ENCODE results near the gene PLCD3.

Gene PLCD3

DNA sequence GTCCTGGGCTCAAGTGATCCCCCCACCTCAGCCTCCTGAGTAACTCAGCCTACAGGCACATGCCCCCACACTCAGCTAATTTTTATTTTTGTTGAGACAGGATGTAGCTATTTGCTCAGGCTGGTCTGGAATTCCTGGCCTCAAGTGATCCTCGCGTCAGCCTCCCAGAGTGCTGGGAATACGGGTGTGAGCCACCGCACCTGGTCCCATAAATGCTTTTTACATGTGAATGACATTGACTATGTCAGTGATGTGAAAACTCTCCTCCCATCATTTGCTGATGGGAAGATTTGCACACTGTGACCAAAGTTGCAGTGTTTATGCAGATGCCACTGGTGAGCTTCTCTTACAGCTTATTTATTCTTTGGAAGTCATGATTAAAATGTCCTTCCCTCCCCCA, 15.0 kb downstream of the PLCD3 start:
- peak overlapping the region in 1 of 2 donors; percentile 29 for H3K27ac ChIP-seq
- TF ChIP-seq, protein P1, sequence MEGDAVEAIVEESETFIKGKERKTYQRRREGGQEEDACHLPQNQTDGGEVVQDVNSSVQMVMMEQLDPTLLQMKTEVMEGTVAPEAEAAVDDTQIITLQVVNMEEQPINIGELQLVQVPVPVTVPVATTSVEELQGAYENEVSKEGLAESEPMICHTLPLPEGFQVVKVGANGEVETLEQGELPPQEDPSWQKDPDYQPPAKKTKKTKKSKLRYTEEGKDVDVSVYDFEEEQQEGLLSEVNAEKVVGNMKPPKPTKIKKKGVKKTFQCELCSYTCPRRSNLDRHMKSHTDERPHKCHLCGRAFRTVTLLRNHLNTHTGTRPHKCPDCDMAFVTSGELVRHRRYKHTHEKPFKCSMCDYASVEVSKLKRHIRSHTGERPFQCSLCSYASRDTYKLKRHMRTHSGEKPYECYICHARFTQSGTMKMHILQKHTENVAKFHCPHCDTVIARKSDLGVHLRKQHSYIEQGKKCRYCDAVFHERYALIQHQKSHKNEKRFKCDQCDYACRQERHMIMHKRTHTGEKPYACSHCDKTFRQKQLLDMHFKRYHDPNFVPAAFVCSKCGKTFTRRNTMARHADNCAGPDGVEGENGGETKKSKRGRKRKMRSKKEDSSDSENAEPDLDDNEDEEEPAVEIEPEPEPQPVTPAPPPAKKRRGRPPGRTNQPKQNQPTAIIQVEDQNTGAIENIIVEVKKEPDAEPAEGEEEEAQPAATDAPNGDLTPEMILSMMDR (IDR thresholded peaks at IDR 0.05), result no peak
- H3K4me1 ChIP-seq, result peaks cover 0 to 28% (median 5%) of the 10 kb centered on the region in 4 donors
- no peak for DNase-seq
- intact Hi-C loops (cut with DNase I; ENCODE audit: low total_unique reads), result no loop called here
- no peak overlapping the region for H3K4me3 ChIP-seq
- H3K9me3 ChIP-seq, result no peaks in the 10 kb centered on the region
- H3K36me3 ChIP-seq, result peaks cover 40 to 88% (median 76%) of the 10 kb centered on the region in 3 donors
- H3K27me3 ChIP-seq, result no peaks in the 10 kb centered on the region

DNA sequence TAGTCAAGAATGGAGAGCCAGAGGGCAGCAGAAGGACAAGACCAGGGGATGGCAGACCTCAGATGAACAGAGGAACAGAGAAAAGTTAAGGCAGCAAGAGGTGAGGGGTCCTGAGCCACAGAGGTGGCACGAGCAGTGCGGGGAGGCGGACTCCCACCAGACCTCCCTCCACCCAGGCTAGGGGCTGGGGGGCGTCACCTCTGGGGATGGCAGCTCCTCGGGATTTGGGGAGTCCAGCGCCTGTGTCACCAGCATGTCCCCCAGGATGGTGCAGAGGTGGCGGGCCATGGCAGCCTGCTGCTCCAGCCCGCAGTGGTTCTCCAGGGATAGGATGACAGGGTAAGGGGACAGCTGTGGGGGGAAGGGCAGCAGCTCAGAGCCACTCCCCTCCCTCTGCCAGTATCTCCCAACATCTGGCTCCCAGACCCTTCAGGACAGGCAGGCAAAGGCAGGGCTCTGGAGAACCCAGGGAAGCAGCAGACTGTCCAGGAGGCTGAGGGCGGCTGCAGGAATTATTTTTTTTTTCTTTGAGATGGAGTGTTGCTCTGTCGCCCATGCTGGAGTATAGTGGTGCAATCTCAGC, 15.8 kb downstream of the PLCD3 start:
- H3K9me3 ChIP-seq, result no peaks in the 10 kb centered on the region
- TF ChIP-seq, protein P1 (IDR thresholded peaks at IDR 0.05), result no peak
- intact Hi-C loops (cut with DNase I; ENCODE audit: low total_unique reads), result no loop called here

DNA sequence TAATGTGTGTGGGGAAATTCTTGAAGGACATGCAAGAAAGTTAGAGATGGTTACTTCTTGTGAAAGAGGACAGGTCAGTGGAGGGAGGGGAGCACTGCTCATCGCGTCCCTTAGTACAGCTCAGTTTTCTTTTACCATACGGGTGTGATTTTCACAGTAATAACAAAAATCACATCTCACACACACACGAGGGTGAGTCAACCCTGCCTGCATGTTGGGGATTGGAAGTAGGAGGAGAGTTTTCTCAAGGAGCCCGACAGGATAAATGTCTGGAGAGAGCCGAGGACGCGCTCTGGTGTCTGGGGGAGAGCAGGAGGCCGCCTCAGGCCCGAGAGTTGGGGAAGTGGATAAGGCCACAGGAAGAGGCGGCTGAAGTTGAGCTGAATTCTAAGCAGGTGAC, 16.4 kb downstream of the PLCD3 start:
- no peaks in the 10 kb centered on the region for H3K9me3 ChIP-seq
- TF ChIP-seq, protein P1 (IDR thresholded peaks at IDR 0.05), result no peak
- no peak for DNase-seq
- H3K4me1 ChIP-seq, result peaks cover 3 to 30% (median 20%) of the 10 kb centered on the region in 4 donors
- peaks cover 42 to 90% (median 79%) of the 10 kb centered on the region in 3 donors for H3K36me3 ChIP-seq
- no peak overlapping the region for H3K4me3 ChIP-seq
- H3K27me3 ChIP-seq, result no peaks in the 10 kb centered on the region
- H3K27ac ChIP-seq, result peak overlapping the region in 1 of 2 donors; percentile 29
- intact Hi-C loops (cut with DNase I; ENCODE audit: low total_unique reads), result no loop called here

More for the DNA sequence above, 15.8 kb downstream of the PLCD3 start:
- peaks cover 0 to 28% (median 13%) of the 10 kb centered on the region in 4 donors for H3K4me1 ChIP-seq
- peak overlapping the region in 1 of 2 donors; percentile 29 for H3K27ac ChIP-seq
- no peak overlapping the region for H3K4me3 ChIP-seq
- no peak for DNase-seq
- no peaks in the 10 kb centered on the region for H3K27me3 ChIP-seq
- H3K36me3 ChIP-seq, result peaks cover 42 to 94% (median 79%) of the 10 kb centered on the region in 3 donors

DNA sequence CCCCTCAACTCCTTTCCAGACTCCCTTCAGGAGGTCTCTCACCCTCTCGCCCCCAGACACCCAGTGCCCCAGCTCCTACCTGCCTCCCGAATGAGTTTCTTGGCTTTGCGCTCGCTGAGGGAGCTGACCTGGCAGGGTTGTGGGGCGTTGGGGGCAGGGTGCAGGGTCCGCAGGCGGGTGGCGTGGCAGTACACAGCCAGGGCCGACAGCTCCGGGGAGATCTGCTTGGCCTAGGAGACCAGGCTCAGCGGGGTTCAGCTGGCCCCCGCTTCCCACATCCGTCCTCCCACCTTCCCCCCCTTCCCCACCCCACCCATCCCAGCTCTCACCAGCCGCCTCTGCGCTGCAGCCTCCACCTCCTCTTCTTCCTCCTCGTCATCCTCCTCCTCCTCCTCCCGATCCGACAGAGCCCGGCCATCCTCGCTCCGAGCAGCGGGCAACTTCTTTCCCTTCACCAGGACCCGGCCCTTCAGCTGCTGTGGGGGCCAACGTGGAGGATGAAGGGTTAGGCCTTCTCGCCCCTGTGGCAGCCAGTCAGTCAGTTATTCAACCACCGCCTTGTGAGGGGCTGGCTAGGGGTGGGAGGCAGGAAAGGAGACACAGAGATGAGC, 17.2 kb downstream of the PLCD3 start:
- H3K27ac ChIP-seq, result peak overlapping the region; percentile 87 to 91

DNA sequence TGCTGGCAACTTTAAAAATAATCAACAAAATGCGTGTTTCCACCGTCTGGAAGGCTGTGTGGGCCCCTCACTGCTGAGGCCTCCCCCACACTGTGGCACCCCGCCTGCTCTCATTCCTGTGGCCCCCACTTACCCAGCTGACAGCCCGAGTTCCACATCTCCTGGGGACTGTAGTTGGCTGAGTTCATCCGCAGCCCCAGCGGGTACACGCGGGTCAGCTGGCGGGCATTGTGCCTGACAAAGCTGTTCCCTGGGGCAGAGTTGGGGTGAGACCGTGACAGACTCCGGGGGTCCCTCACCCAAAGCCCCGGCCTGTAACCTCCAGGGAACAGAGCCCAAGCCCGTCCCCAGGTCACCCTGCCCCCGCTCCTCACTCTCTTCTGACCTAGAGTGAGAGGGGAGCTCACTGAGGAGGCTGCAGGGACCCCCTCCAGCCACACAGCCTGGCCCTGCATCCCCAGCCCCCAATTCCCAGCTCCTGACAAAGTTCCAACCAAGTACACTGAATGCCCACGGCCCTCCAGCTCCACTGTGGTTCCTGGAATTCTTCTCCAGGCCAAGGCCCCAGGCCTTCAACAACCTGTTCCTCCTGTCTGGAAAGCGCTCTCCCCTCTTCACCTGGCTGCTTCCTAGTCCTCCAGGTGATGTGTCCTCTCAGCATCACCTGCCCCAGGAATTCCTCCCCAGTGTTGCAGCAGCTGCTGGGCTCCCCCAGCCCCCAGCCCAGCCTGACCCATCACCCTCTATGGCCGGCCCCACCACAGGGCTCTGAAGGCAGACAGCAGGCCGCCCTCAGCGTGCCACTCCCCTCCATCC, 18.0 kb downstream of the PLCD3 start:
- intact Hi-C loops (cut with DNase I; ENCODE audit: low total_unique reads), result no loop called here
- TF ChIP-seq, protein P1 (IDR thresholded peaks at IDR 0.05), result no peak
- Histone ChIP-seq H3K27me3 (no peaks in the 10 kb centered on the region), H3K27ac (peak overlapping the region; percentile 87 to 91), H3K4me3 (no peak overlapping the region), H3K36me3 (peaks cover 32 to 75% (median 66%) of the 10 kb centered on the region in 3 donors), H3K9me3 (no peaks in the 10 kb centered on the region), H3K4me1 (peaks cover 4 to 45% (median 32%) of the 10 kb centered on the region in 4 donors)
- no peak for DNase-seq

More for the DNA sequence above, 17.2 kb downstream of the PLCD3 start:
- Histone ChIP-seq H3K9me3 (no peaks in the 10 kb centered on the region), H3K4me1 (peaks cover 4 to 37% (median 27%) of the 10 kb centered on the region in 4 donors), H3K27me3 (no peaks in the 10 kb centered on the region), H3K36me3 (peaks cover 40 to 83% (median 73%) of the 10 kb centered on the region in 3 donors), H3K4me3 (no peak overlapping the region)
- intact Hi-C loops (cut with DNase I; ENCODE audit: low total_unique reads), result no loop called here
- TF ChIP-seq, protein P1 (IDR thresholded peaks at IDR 0.05), result no peak
- DNase-seq, result no peak
